Measurements from ENCODE around the gene NFIA.
A peak's percentile ranks its signal among the peaks of the same experiment; 100 is the strongest.

The NFIA gene

GRCh38 chr1:61287014-61287413 lies 204.7 kb downstream of the NFIA start:
- Mint-ChIP-seq H3K9me3 (no peaks in the 10 kb centered on the region), H3K36me3 (ENCODE audit: low read depth) (no peaks in the 10 kb centered on the region), H3K27me3 (peaks cover 2% of the 10 kb centered on the region), H3K27ac (no peak overlapping the region), H3K4me1 (ENCODE audit: low read depth) (peaks cover 10% of the 10 kb centered on the region), H3K4me3 (no peak overlapping the region)
- no peak for DNase-seq

GRCh38 chr1:61287734-61288133 lies 205.4 kb downstream of the NFIA start:
- no peaks in the 10 kb centered on the region for H3K36me3 Mint-ChIP-seq (ENCODE audit: low read depth)
- H3K27ac Mint-ChIP-seq: no peak overlapping the region
- DNase-seq: no peak
- no peak overlapping the region for H3K4me3 Mint-ChIP-seq
- no peaks in the 10 kb centered on the region for H3K9me3 Mint-ChIP-seq
- H3K4me1 Mint-ChIP-seq (ENCODE audit: low read depth): peaks cover 10% of the 10 kb centered on the region
- H3K27me3 Mint-ChIP-seq: peaks cover 2% of the 10 kb centered on the region

- Mint-ChIP-seq H3K9me3 (no peaks in the 10 kb centered on the region), H3K27me3 (peaks cover 2% of the 10 kb centered on the region), H3K4me1 (ENCODE audit: low read depth) (peaks cover 3% of the 10 kb centered on the region), H3K27ac (no peak overlapping the region), H3K4me3 (no peak overlapping the region), H3K36me3 (ENCODE audit: low read depth) (no peaks in the 10 kb centered on the region)
- DNase-seq: no peak
Observed at GRCh38 chr1:61289232-61290098, 207.1 kb downstream of the NFIA start.

GRCh38 chr1:61290525-61290924 lies 208.2 kb downstream of the NFIA start:
- Mint-ChIP-seq H3K9me3 (no peaks in the 10 kb centered on the region), H3K27me3 (peaks cover 2% of the 10 kb centered on the region), H3K4me1 (ENCODE audit: low read depth) (no peaks in the 10 kb centered on the region), H3K4me3 (no peak overlapping the region), H3K27ac (no peak overlapping the region), H3K36me3 (ENCODE audit: low read depth) (no peaks in the 10 kb centered on the region)
- no peak for DNase-seq

GRCh38 chr1:61293197-61293596 lies 210.8 kb downstream of the NFIA start:
- Mint-ChIP-seq H3K36me3 (ENCODE audit: low read depth) (no peaks in the 10 kb centered on the region), H3K4me1 (ENCODE audit: low read depth) (peaks cover 5% of the 10 kb centered on the region), H3K27ac (no peak overlapping the region), H3K27me3 (peaks cover 2% of the 10 kb centered on the region), H3K9me3 (peaks cover 2% of the 10 kb centered on the region), H3K4me3 (no peak overlapping the region)
- no peak for DNase-seq

GRCh38 chr1:61293986-61294504 lies 211.7 kb downstream of the NFIA start:
- Mint-ChIP-seq H3K4me3 (no peak overlapping the region), H3K9me3 (peaks cover 2% of the 10 kb centered on the region), H3K4me1 (ENCODE audit: low read depth) (peaks cover 5% of the 10 kb centered on the region), H3K36me3 (ENCODE audit: low read depth) (no peaks in the 10 kb centered on the region), H3K27me3 (peaks cover 4% of the 10 kb centered on the region), H3K27ac (no peak overlapping the region)
- DNase-seq: no peak

- H3K9me3 Mint-ChIP-seq: peaks cover 2% of the 10 kb centered on the region
- DNase-seq: no peak
- peaks cover 4% of the 10 kb centered on the region for H3K27me3 Mint-ChIP-seq
- H3K36me3 Mint-ChIP-seq (ENCODE audit: low read depth): no peaks in the 10 kb centered on the region
- peaks cover 5% of the 10 kb centered on the region for H3K4me1 Mint-ChIP-seq (ENCODE audit: low read depth)
- H3K4me3 Mint-ChIP-seq: no peak overlapping the region
- H3K27ac Mint-ChIP-seq: no peak overlapping the region
Observed at GRCh38 chr1:61294930-61295329, 212.6 kb downstream of the NFIA start.

GRCh38 chr1:61295818-61296537 lies 213.6 kb downstream of the NFIA start:
- Mint-ChIP-seq H3K27me3 (peaks cover 4% of the 10 kb centered on the region), H3K4me1 (ENCODE audit: low read depth) (peaks cover 9% of the 10 kb centered on the region), H3K4me3 (no peak overlapping the region), H3K36me3 (ENCODE audit: low read depth) (no peaks in the 10 kb centered on the region), H3K9me3 (peaks cover 2% of the 10 kb centered on the region), H3K27ac (no peak overlapping the region)
- no peak for DNase-seq

- no peak overlapping the region for H3K4me3 Mint-ChIP-seq
- DNase-seq: no peak
- no peak overlapping the region for H3K27ac Mint-ChIP-seq
Observed at GRCh38 chr1:61297887-61298286, 215.5 kb downstream of the NFIA start.

GRCh38 chr1:61299463-61299862 lies 217.1 kb downstream of the NFIA start:
- Mint-ChIP-seq H3K4me1 (ENCODE audit: low read depth) (peaks cover 35% of the 10 kb centered on the region), H3K27ac (no peak overlapping the region), H3K4me3 (no peak overlapping the region), H3K36me3 (ENCODE audit: low read depth) (no peaks in the 10 kb centered on the region), H3K27me3 (peaks cover 4% of the 10 kb centered on the region), H3K9me3 (peaks cover 2% of the 10 kb centered on the region)
- DNase-seq: no peak

More at GRCh38 chr1:61297887-61298286, 215.5 kb downstream of the NFIA start:
- Mint-ChIP-seq H3K4me1 (ENCODE audit: low read depth) (peaks cover 26% of the 10 kb centered on the region), H3K27me3 (peaks cover 4% of the 10 kb centered on the region), H3K36me3 (ENCODE audit: low read depth) (no peaks in the 10 kb centered on the region), H3K9me3 (peaks cover 2% of the 10 kb centered on the region)

GRCh38 chr1:61300899-61301298 lies 218.5 kb downstream of the NFIA start:
- Mint-ChIP-seq H3K4me1 (ENCODE audit: low read depth) (peaks cover 35% of the 10 kb centered on the region), H3K27me3 (peaks cover 4% of the 10 kb centered on the region), H3K36me3 (ENCODE audit: low read depth) (no peaks in the 10 kb centered on the region), H3K9me3 (peaks cover 2% of the 10 kb centered on the region), H3K27ac (peak overlapping the region; percentile 45), H3K4me3 (no peak overlapping the region)
- DNase-seq: no peak

GRCh38 chr1:61301824-61302657 lies 219.7 kb downstream of the NFIA start:
- DNase-seq: no peak
- Mint-ChIP-seq H3K4me3 (peak overlapping the region; percentile 30), H3K9me3 (peaks cover 2% of the 10 kb centered on the region), H3K4me1 (ENCODE audit: low read depth) (peaks cover 36% of the 10 kb centered on the region), H3K27ac (peak overlapping the region; percentile 95), H3K27me3 (peaks cover 4% of the 10 kb centered on the region), H3K36me3 (ENCODE audit: low read depth) (peaks cover 2% of the 10 kb centered on the region)

- no peaks in the 10 kb centered on the region for H3K27me3 Mint-ChIP-seq
- peaks cover 16% of the 10 kb centered on the region for H3K4me1 Mint-ChIP-seq (ENCODE audit: low read depth)
- no peak overlapping the region for H3K27ac Mint-ChIP-seq
- no peaks in the 10 kb centered on the region for H3K9me3 Mint-ChIP-seq
- no peak overlapping the region for H3K4me3 Mint-ChIP-seq
- no peak for DNase-seq
- H3K36me3 Mint-ChIP-seq (ENCODE audit: low read depth): peaks cover 2% of the 10 kb centered on the region
Observed at GRCh38 chr1:61307422-61308142, 225.2 kb downstream of the NFIA start.

GRCh38 chr1:61310057-61310456 lies 227.7 kb downstream of the NFIA start:
- H3K9me3 Mint-ChIP-seq: no peaks in the 10 kb centered on the region
- no peak for DNase-seq
- H3K27ac Mint-ChIP-seq: no peak overlapping the region
- peaks cover 8% of the 10 kb centered on the region for H3K4me1 Mint-ChIP-seq (ENCODE audit: low read depth)
- H3K27me3 Mint-ChIP-seq: no peaks in the 10 kb centered on the region
- H3K4me3 Mint-ChIP-seq: no peak overlapping the region
- H3K36me3 Mint-ChIP-seq (ENCODE audit: low read depth): peaks cover 5% of the 10 kb centered on the region
